ENCODE results near the gene USP40.
"Not testable (repeated sequence)": the region's sequence is repeated elsewhere in the genome, so short reads cannot be mapped to it uniquely, and the experiment has no call there.

USP40 gene

DNA sequence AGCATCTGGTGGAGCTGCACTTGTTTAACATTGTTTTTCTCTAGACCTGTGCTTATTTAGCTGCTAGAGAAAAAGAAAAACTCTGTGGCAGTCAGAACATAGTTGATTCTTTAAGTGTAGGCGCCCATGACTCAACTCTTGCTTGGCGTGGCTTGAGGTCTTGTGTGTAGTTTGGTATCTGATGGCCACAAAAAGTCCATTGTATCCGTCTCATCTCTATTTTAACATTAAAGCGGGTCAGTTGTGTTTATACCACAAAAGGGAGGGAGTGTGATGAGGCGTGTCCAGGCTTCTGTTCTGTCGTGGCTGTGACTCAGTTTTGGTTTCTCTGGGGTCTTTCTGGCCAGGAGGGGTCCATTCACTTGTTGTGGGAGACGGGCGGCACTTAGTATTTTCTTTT lies 26.6 kb upstream of the USP40 start (continued):
- TF ChIP-seq ZNF239 (tag by site-specific recombination; IDR thresholded peaks at IDR 0.05), result no peak
- TF ChIP-seq ZBTB1 (tag by site-specific recombination; IDR thresholded peaks at IDR 0.05), result no peak
- TF ChIP-seq ZFP3 (tag by site-specific recombination; IDR thresholded peaks at IDR 0.05; ENCODE audit: low read depth), result no peak
- no peak for TF ChIP-seq ZNF791 (tag by site-specific recombination; IDR thresholded peaks at IDR 0.05)
- TF ChIP-seq ZNF426 (tag by site-specific recombination; IDR thresholded peaks at IDR 0.05), result no peak
- no peak for TF ChIP-seq ZSCAN18 (tag by site-specific recombination; IDR thresholded peaks at IDR 0.05)

DNA sequence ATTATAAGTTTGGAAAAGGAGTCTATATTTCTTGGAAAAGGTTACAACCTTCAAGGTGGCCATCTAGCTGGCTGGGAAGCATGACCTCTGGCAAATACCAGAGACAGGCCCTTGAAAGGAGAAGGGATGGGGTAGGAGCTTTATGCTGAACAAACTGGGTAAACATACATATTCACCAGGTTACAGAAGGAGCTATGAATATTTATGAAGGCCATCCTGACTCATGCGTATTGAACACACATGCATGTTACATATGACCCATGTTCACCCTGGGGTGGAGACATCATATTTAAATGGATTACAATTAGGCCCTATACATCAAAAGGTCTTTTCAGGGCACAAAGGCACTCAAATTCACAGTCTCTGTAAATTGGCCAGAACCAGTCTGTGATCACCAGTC lies 26.1 kb upstream of the USP40 start:
- H3K36me3 ChIP-seq (ENCODE audit: control insufficient read depth in 2 of 2, insufficient read depth in 1 of 2, low read length in 2 of 2); POLR2A ChIA-PET; H3K27ac ChIP-seq (ENCODE audit: extremely low read depth, low read depth, low read length); H3K9me3 ChIP-seq (ENCODE audit: control insufficient read depth, insufficient read depth, low read depth, low read length); CTCF ChIA-PET; H3K4me1 ChIP-seq (ENCODE audit: control insufficient read depth, insufficient read depth, low read length); H3K4me3 ChIP-seq (ENCODE audit: low read depth, low read length): not testable (repeated sequence)

DNA sequence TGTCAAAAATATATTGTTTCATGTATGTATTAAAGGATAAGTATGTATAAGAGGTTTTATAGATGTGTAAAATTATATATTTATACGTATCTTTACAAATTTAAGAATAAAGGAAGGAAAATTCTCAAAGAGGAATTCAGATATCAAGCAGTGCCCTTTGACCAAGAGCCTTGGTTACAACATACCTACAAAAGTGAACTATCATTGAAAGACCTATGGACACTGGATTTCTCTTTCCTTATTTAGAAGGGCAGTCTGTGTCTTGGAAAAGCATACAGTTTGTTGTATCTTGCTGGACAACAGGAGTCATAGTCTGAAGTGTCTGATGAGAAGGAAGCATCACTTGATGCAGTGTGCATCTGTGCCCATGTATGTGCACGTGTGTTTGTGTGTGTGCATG lies 21.8 kb upstream of the USP40 start:
- CTCF ChIA-PET, result no interaction called here
- POLR2A ChIA-PET, result no interaction called here

GRCh38 chr2:233584210-233584609 lies 17.6 kb upstream of the USP40 start:
- H3K36me3 ChIP-seq (ENCODE audit: control insufficient read depth in 2 of 2, insufficient read depth in 1 of 2, low read length in 2 of 2), result no peaks in the 10 kb centered on the region
- no peaks in the 10 kb centered on the region for H3K4me1 ChIP-seq (ENCODE audit: control insufficient read depth, insufficient read depth, low read length)
- ChIA-PET CTCF (no interaction called here), POLR2A (no interaction called here)
- no peak overlapping the region for H3K4me3 ChIP-seq (ENCODE audit: low read depth, low read length)
- H3K9me3 ChIP-seq (ENCODE audit: control insufficient read depth, insufficient read depth, low read depth, low read length), result no peaks in the 10 kb centered on the region
- H3K27ac ChIP-seq (ENCODE audit: extremely low read depth, low read depth, low read length), result no peak overlapping the region
- TF ChIP-seq ZNF274 (IDR thresholded peaks at IDR 0.05; ENCODE audit: low read length), result no peak
- no peak for TF ChIP-seq ZNF274 (tag by site-specific recombination; IDR thresholded peaks at IDR 0.05; ENCODE audit: borderline replicate concordance)
- no peak for TF ChIP-seq ZNF18 (tag by site-specific recombination; IDR thresholded peaks at IDR 0.05)
- TF ChIP-seq SP7 (tag by site-specific recombination; IDR thresholded peaks at IDR 0.05), result no peak
- no peak for TF ChIP-seq KLF17 (tag by site-specific recombination; IDR thresholded peaks at IDR 0.05)
- TF ChIP-seq ZNF350 (tag by site-specific recombination; IDR thresholded peaks at IDR 0.05), result no peak
- no peak for TF ChIP-seq EGR2 (tag by site-specific recombination; IDR thresholded peaks at IDR 0.05; ENCODE audit: low read depth)
- TF ChIP-seq, protein P1, sequence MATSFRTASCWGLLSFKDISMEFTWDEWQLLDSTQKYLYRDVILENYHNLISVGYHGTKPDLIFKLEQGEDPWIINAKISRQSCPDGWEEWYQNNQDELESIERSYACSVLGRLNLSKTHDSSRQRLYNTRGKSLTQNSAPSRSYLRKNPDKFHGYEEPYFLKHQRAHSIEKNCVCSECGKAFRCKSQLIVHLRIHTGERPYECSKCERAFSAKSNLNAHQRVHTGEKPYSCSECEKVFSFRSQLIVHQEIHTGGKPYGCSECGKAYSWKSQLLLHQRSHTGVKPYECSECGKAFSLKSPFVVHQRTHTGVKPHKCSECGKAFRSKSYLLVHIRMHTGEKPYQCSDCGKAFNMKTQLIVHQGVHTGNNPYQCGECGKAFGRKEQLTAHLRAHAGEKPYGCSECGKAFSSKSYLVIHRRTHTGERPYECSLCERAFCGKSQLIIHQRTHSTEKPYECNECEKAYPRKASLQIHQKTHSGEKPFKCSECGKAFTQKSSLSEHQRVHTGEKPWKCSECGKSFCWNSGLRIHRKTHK (tag by site-specific recombination; IDR thresholded peaks at IDR 0.05), result no peak

More for the DNA sequence above, 21.8 kb upstream of the USP40 start:
- no peaks in the 10 kb centered on the region for H3K4me1 ChIP-seq (ENCODE audit: control insufficient read depth, insufficient read depth, low read length)
- no peaks in the 10 kb centered on the region for H3K9me3 ChIP-seq (ENCODE audit: control insufficient read depth, insufficient read depth, low read depth, low read length)
- no peak overlapping the region for H3K4me3 ChIP-seq (ENCODE audit: low read depth, low read length)
- no peak overlapping the region for H3K27ac ChIP-seq (ENCODE audit: extremely low read depth, low read depth, low read length)
- H3K36me3 ChIP-seq (ENCODE audit: control insufficient read depth in 2 of 2, insufficient read depth in 1 of 2, low read length in 2 of 2), result no peaks in the 10 kb centered on the region
- no peak for TF ChIP-seq KLF17 (tag by site-specific recombination; IDR thresholded peaks at IDR 0.05)
- TF ChIP-seq ZNF785 (tag by site-specific recombination; IDR thresholded peaks at IDR 0.05), result no peak
- TF ChIP-seq KLF7 (tag by site-specific recombination; IDR thresholded peaks at IDR 0.05; ENCODE audit: borderline replicate concordance), result no peak
- TF ChIP-seq ZNF670 (tag by site-specific recombination; IDR thresholded peaks at IDR 0.05; ENCODE audit: low read depth), result no peak
- TF ChIP-seq ZBTB8A (tag by site-specific recombination; IDR thresholded peaks at IDR 0.05), result no peak
- TF ChIP-seq ZNF2 (tag by site-specific recombination; IDR thresholded peaks at IDR 0.05), result no peak
- no peak for TF ChIP-seq ZNF274 (IDR thresholded peaks at IDR 0.05; ENCODE audit: low read length)
- no peak for TF ChIP-seq ZNF274 (tag by site-specific recombination; IDR thresholded peaks at IDR 0.05; ENCODE audit: borderline replicate concordance)
- TF ChIP-seq ZNF324 (tag by site-specific recombination; IDR thresholded peaks at IDR 0.05), result no peak
- TF ChIP-seq ZNF776 (tag by site-specific recombination; IDR thresholded peaks at IDR 0.05; ENCODE audit: borderline replicate concordance), result no peak
- TF ChIP-seq ZNF223 (tag by site-specific recombination; IDR thresholded peaks at IDR 0.05), result no peak
- no peak for TF ChIP-seq IKZF3 (tag by site-specific recombination; IDR thresholded peaks at IDR 0.05)
- no peak for TF ChIP-seq ZNF600 (tag by site-specific recombination; IDR thresholded peaks at IDR 0.05)
- no peak for TF ChIP-seq MZF1 (tag by site-specific recombination; IDR thresholded peaks at IDR 0.05; ENCODE audit: borderline replicate concordance)

All from HEK293 (cell line).